Measurements from ENCODE around the gene ITGAV.
A peak's percentile ranks its signal among the peaks of the same experiment; 100 is the strongest.

The ITGAV gene

DNA sequence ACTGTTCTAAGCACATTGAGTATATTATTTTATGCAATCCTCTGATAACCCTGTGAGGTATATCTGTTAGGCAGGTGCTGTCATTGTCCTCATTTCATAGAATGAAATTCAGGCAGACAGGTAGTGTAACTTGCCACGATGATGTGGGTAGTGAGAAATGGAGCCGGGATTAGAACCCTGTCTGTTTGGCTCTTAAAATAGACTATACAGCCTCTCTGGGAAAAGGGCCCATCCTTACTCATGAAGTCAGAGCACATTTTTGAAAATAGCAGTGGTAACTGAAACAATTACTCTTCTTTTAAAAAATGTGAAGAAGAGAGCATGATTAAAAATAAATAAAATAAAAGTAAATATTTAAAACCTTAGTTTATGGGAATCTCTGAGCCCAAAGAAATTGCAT is 127.0 kb downstream of the ITGAV start:
- H3K4me3 ChIP-seq (ENCODE audit: extremely low read depth, insufficient read depth, low read length, poor library complexity, severe bottlenecking), result no peak overlapping the region
- no peaks in the 10 kb centered on the region for H3K9me3 ChIP-seq (ENCODE audit: control insufficient read depth, low read length)
- no peaks in the 10 kb centered on the region for H3K4me1 ChIP-seq (ENCODE audit: control insufficient read depth, insufficient read depth, low read length, poor library complexity, severe bottlenecking)
- no peak overlapping the region for H3K27ac ChIP-seq (ENCODE audit: low read depth, low read length, severe bottlenecking)
- no peaks in the 10 kb centered on the region for H3K36me3 ChIP-seq (ENCODE audit: control insufficient read depth, insufficient read depth, low read length)
- 83 to 84% methylated on average over 2 of the region's 2 CpGs for WGBS, 2 experiments (ENCODE audit: insufficient coverage in 2 of 2)

DNA sequence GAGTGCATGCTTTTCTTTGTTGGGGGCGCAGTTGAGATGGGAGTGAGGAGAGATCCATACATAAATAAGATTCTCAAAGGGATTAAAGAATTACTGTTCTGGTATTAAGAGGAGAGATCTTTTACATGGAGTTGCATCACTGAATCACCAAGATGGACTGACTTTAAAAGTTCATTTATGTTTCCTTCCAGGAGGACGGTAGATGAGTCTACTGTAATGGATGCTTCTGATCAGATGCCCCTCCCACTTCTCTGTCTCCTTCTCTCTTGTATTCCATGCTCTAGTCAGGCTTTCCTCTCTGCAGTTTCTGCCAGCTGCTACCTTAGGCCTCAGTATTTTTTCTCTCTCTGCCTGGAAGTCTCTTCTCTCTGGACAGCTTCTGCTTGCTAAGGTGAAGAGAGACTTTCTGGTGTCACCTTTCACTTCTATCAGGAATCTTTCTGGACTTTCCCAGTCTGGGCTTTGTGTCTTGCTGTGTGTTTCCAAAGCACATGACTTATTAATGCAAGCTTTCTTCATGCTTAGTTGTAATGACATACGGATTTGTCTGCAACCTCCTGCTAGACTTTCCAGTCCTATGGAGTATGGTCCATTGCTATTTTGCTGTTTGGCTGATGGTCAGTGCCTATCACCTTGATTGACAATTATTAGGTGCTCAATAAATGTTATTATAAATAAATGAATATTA is 127.6 kb downstream of the ITGAV start:
- H3K9me3 ChIP-seq (ENCODE audit: control insufficient read depth, low read length), result no peaks in the 10 kb centered on the region
- no peaks in the 10 kb centered on the region for H3K36me3 ChIP-seq (ENCODE audit: control insufficient read depth, insufficient read depth, low read length)
- WGBS, 2 experiments (ENCODE audit: insufficient coverage in 2 of 2), result 67 to 73% methylated on average over 1 to 2 of the region's 3 CpGs
- no peak overlapping the region for H3K27ac ChIP-seq (ENCODE audit: low read depth, low read length, severe bottlenecking)
- H3K4me1 ChIP-seq (ENCODE audit: control insufficient read depth, insufficient read depth, low read length, poor library complexity, severe bottlenecking), result no peaks in the 10 kb centered on the region
- no peak overlapping the region for H3K4me3 ChIP-seq (ENCODE audit: extremely low read depth, insufficient read depth, low read length, poor library complexity, severe bottlenecking)

DNA sequence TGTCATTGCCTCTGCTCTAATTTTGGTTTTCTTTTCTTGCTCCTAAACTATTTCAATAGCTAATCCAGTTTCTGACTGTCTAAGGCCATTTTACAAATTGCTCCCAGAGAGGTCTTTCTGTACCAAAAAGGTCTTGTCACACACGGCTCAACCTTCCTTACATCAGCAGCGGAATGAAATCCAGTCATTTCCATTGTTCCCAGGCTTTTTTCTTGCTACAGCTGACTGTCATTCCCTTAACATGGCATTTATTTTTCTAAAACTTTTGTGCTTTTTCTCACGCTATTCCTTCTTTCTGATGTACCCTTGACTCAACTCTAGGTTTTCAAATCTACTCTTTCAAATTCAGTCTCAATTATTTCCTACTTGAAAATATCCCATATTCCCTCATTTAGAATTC is 128.3 kb downstream of the ITGAV start:
- no peak overlapping the region for H3K4me3 ChIP-seq (ENCODE audit: extremely low read depth, insufficient read depth, low read length, poor library complexity, severe bottlenecking)
- H3K36me3 ChIP-seq (ENCODE audit: control insufficient read depth, insufficient read depth, low read length), result no peaks in the 10 kb centered on the region
- H3K4me1 ChIP-seq (ENCODE audit: control insufficient read depth, insufficient read depth, low read length, poor library complexity, severe bottlenecking), result no peaks in the 10 kb centered on the region
- WGBS, 2 experiments (ENCODE audit: insufficient coverage in 2 of 2), result 71 to 97% methylated on average over 3 of the region's 3 CpGs
- H3K27ac ChIP-seq (ENCODE audit: low read depth, low read length, severe bottlenecking), result no peak overlapping the region
- no peaks in the 10 kb centered on the region for H3K9me3 ChIP-seq (ENCODE audit: control insufficient read depth, low read length)

DNA sequence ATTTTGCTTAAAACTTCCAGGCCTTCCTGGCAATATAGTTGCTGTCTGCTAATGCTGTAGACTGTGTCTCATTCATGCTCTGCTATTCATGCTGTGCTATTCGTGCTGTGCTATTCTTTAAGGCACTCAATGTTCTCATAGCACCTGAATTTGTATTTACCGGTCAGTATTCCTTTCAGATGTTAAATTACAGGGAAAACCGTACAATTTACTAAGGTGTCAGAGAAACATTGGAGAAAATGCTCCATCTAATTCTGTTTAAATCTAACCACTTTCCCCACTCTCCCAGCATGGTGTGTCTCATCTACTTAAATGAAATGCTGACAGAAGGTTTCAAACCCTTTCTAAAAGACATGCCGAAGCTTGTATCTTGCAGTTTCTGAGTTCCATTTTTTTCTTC is 129.0 kb downstream of the ITGAV start:
- peak overlapping the region; percentile 31 for H3K27ac ChIP-seq (ENCODE audit: low read depth, low read length, severe bottlenecking)
- no peaks in the 10 kb centered on the region for H3K36me3 ChIP-seq (ENCODE audit: control insufficient read depth, insufficient read depth, low read length)
- H3K4me3 ChIP-seq (ENCODE audit: extremely low read depth, insufficient read depth, low read length, poor library complexity, severe bottlenecking), result no peak overlapping the region
- no peaks in the 10 kb centered on the region for H3K4me1 ChIP-seq (ENCODE audit: control insufficient read depth, insufficient read depth, low read length, poor library complexity, severe bottlenecking)
- WGBS, 2 experiments (ENCODE audit: insufficient coverage in 2 of 2), result 42 to 52% methylated on average over 2 to 3 of the region's 4 CpGs
- H3K9me3 ChIP-seq (ENCODE audit: control insufficient read depth, low read length), result no peaks in the 10 kb centered on the region

DNA sequence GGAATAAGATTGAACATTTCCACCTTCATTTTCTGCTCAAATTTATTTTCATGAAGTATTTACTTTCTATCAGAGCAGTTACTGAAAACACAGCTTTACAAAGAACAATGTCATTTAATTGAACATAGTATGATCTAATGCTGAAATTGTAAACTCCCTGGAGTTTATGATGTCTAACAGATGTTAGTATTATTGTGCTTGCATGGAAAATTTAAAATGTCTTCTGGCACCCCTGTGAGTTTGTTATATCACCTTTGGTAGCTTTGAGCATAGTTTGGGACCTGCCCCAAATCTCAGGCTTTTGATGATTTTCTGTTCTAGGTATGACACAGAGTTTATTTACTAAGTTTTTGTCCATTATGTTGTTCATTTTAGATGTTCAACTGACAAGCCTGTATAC is 132.1 kb downstream of the ITGAV start:
- H3K9me3 ChIP-seq (ENCODE audit: control insufficient read depth, low read length), result no peaks in the 10 kb centered on the region
- H3K27ac ChIP-seq (ENCODE audit: low read depth, low read length, severe bottlenecking), result no peak overlapping the region
- no peak overlapping the region for H3K4me3 ChIP-seq (ENCODE audit: extremely low read depth, insufficient read depth, low read length, poor library complexity, severe bottlenecking)
- peaks cover 3% of the 10 kb centered on the region for H3K4me1 ChIP-seq (ENCODE audit: control insufficient read depth, insufficient read depth, low read length, poor library complexity, severe bottlenecking)
- no peaks in the 10 kb centered on the region for H3K36me3 ChIP-seq (ENCODE audit: control insufficient read depth, insufficient read depth, low read length)

DNA sequence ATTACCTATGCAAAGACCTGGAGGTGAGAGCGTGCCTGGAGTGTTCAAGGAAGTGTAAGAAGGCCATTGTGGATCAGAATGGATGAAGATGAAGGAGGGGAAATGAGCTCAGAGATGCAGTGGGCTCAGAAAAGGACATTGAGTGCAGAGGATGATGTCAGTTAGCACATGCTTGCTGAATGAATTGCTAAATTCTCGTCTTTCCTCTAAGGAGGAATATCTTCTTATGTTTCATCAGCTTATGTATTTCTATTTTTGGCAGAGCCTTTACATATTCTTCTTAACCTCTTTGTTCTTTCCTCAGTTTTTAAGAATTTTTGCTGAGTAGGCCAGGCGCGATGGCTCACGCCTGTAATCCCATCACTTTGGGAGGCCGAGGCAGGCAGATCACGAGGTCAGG is 134.9 kb downstream of the ITGAV start:
- WGBS, 2 experiments (ENCODE audit: insufficient coverage in 2 of 2), result 96 to 98% methylated on average over 2 to 5 of the region's 7 CpGs
- Histone ChIP-seq H3K9me3 (ENCODE audit: control insufficient read depth, low read length) (no peaks in the 10 kb centered on the region), H3K36me3 (ENCODE audit: control insufficient read depth, insufficient read depth, low read length) (no peaks in the 10 kb centered on the region), H3K4me3 (ENCODE audit: extremely low read depth, insufficient read depth, low read length, poor library complexity, severe bottlenecking) (no peak overlapping the region), H3K27ac (ENCODE audit: low read depth, low read length, severe bottlenecking) (no peak overlapping the region), H3K4me1 (ENCODE audit: control insufficient read depth, insufficient read depth, low read length, poor library complexity, severe bottlenecking) (peaks cover 7% of the 10 kb centered on the region)

DNA sequence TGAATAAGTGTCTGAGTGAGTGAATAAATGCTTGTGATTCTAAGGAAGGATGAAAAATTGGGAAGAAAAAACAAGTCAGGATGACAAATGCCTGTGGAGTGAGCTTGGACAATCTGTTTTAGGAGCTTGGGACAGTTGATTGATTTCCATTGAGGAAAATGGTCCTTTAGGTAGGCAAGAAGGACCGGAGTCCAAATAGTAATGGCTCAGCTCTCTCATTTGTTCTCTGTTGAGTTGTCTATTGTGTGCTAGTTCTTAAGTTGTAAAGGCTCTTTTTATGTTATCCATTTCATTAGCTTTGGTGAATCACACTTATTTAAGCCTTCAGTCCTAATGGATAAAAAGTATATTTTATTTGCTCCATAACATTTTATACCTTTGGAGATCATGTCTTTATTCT is 135.9 kb downstream of the ITGAV start:
- Histone ChIP-seq H3K9me3 (ENCODE audit: control insufficient read depth, low read length) (no peaks in the 10 kb centered on the region), H3K27ac (ENCODE audit: low read depth, low read length, severe bottlenecking) (no peak overlapping the region), H3K4me1 (ENCODE audit: control insufficient read depth, insufficient read depth, low read length, poor library complexity, severe bottlenecking) (peaks cover 7% of the 10 kb centered on the region), H3K4me3 (ENCODE audit: extremely low read depth, insufficient read depth, low read length, poor library complexity, severe bottlenecking) (no peak overlapping the region), H3K36me3 (ENCODE audit: control insufficient read depth, insufficient read depth, low read length) (no peaks in the 10 kb centered on the region)
- no CpG with 5 or more reads among the region's 1 CpG for WGBS, 2 experiments (ENCODE audit: insufficient coverage in 2 of 2)

DNA sequence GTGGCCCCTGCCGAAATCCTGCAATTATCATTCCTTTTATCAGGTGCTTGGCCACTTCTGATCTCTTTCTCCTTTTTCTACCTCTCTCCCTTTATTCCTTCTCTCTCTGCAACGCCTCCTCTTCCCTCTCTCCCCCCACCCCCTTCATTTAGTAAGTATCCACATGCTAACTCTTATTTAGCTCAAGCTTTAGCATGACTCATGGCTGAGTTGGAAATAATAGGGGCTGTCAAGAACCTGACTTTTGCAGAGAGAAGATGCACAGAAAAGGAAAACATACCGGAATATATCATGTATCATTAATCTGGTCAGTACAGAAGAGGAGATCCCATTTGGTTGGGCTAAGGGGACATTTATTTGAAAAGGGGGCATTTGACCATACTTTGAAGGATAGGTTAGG is 137.1 kb downstream of the ITGAV start:
- Histone ChIP-seq H3K4me1 (ENCODE audit: control insufficient read depth, insufficient read depth, low read length, poor library complexity, severe bottlenecking) (peaks cover 7% of the 10 kb centered on the region), H3K9me3 (ENCODE audit: control insufficient read depth, low read length) (peaks cover 4% of the 10 kb centered on the region), H3K27ac (ENCODE audit: low read depth, low read length, severe bottlenecking) (no peak overlapping the region), H3K36me3 (ENCODE audit: control insufficient read depth, insufficient read depth, low read length) (no peaks in the 10 kb centered on the region), H3K4me3 (ENCODE audit: extremely low read depth, insufficient read depth, low read length, poor library complexity, severe bottlenecking) (no peak overlapping the region)
- WGBS, 2 experiments (ENCODE audit: insufficient coverage in 2 of 2), result 71 to 72% methylated on average over 2 to 3 of the region's 3 CpGs

DNA sequence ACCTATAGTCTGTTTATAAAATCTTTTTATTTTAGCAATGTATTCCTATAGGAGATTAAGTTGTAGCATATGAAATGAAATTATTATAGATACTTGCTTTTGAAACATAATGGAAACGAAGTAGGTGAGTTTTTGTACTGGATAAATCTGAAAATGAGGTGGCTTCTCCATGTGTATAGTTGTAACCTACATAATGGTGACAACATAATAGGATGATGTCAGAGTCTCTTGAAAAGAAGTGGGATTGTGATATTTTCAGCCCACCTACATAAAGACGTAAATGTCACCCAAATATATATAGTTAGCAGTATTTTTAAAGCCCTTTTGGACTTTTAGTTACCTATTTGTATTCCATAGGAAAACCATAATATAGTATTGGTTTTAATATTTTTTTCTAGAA is 138.8 kb downstream of the ITGAV start:
- H3K4me3 ChIP-seq (ENCODE audit: extremely low read depth, insufficient read depth, low read length, poor library complexity, severe bottlenecking), result no peak overlapping the region
- H3K4me1 ChIP-seq (ENCODE audit: control insufficient read depth, insufficient read depth, low read length, poor library complexity, severe bottlenecking), result peaks cover 7% of the 10 kb centered on the region
- H3K27ac ChIP-seq (ENCODE audit: low read depth, low read length, severe bottlenecking), result no peak overlapping the region
- no peaks in the 10 kb centered on the region for H3K36me3 ChIP-seq (ENCODE audit: control insufficient read depth, insufficient read depth, low read length)
- peaks cover 19% of the 10 kb centered on the region for H3K9me3 ChIP-seq (ENCODE audit: control insufficient read depth, low read length)
- 83% methylated on average over 1 of the region's 2 CpGs; no CpG with 5 or more reads in 1 of the 2 experiments for WGBS, 2 experiments (ENCODE audit: insufficient coverage in 2 of 2)

Measured in mesodermal cell (in vitro differentiated cells).